A673 (cell line): ENCODE measurements around the gene NDUFS7.

Source experiments
- EZH2 ChIP-seq: fragments of 200-600 bp; sonication (generic); IDR thresholded peaks from 2 replicates; pipeline ENCODE4 v1.6.1; 2017; ENCODE audit warnings: borderline replicate concordance, low read depth, mild to moderate bottlenecking, mixed read lengths, antibody characterized with exemption, low read length; ENCODE audit not compliant: poor library complexity, severe bottlenecking
- TF ChIP-seq, protein P1 (sequence below): fragments of 300-800, 200-600 bp; sonication (generic); conservative IDR thresholded peaks from 2 replicates; pipeline ENCODE4 v1.5.1; 2017; ENCODE audit warnings: low read depth, mild to moderate bottlenecking, antibody characterized with exemption, low read length, moderate library complexity, mixed read lengths

DNA sequence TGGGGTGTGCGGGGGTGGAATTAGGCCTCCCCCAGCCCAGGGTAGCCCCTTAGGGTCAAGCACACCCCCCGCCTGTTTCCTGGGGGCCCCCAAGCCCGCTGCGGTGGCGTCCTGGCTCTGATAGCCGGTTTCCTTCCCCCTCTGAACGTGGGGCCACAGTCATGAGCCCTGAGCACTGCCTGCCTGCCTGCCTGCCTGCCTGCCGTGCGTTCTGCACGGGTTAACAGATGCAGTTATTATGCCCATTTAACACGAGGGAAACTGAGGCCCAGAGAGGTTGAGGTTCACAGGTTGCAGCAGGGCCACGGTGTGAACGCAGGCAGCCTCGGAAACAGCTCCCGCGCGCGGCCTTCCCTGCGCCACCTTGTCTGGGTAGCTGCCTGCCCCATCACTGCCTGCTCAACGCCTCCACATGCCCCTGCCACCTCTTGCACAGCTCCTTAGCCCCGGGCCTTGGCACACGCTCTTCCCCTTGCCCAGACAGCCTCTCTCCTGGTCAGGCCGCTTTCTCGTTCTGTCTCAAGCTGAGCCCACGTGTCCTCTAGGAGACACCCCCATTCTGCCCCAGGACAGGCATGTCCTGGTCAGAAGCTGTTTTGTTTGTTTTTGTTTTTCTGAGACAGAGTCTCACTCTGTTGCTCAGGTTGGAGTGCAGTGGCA lies 18.8 kb downstream of the NDUFS7 start:
- TF ChIP-seq, protein P1, sequence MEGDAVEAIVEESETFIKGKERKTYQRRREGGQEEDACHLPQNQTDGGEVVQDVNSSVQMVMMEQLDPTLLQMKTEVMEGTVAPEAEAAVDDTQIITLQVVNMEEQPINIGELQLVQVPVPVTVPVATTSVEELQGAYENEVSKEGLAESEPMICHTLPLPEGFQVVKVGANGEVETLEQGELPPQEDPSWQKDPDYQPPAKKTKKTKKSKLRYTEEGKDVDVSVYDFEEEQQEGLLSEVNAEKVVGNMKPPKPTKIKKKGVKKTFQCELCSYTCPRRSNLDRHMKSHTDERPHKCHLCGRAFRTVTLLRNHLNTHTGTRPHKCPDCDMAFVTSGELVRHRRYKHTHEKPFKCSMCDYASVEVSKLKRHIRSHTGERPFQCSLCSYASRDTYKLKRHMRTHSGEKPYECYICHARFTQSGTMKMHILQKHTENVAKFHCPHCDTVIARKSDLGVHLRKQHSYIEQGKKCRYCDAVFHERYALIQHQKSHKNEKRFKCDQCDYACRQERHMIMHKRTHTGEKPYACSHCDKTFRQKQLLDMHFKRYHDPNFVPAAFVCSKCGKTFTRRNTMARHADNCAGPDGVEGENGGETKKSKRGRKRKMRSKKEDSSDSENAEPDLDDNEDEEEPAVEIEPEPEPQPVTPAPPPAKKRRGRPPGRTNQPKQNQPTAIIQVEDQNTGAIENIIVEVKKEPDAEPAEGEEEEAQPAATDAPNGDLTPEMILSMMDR: no peak
- no peak for TF ChIP-seq EZH2
